Progenitor cell of endocrine pancreas (in vitro differentiated cells): ENCODE data around the gene SEH1L. TPM values are rescaled to one million over a fixed set of nuclear protein-coding genes. Genes with fewer than 3 reads are reported as not detected.

Experiments used
- DNase-seq: peaks from one replicate; pipeline ENCODE4 v3.0.0; 2021; ENCODE audit warnings: low spot score; ENCODE audit not compliant: unreplicated experiment
- H3K27ac Mint-ChIP-seq: 2 replicates; pipeline ENCODE4 v1.8.0; 2021; ENCODE audit warnings: mild to moderate bottlenecking, moderate library complexity, mixed read lengths
- H3K27me3 Mint-ChIP-seq: 2 replicates; pipeline ENCODE4 v1.8.0; 2021; ENCODE audit warnings: mixed read lengths
- H3K36me3 Mint-ChIP-seq: 2 replicates; pipeline ENCODE4 v1.8.0; 2022; ENCODE audit warnings: mixed read lengths; ENCODE audit not compliant: insufficient read depth
- H3K4me1 Mint-ChIP-seq: 2 replicates; pipeline ENCODE4 v1.8.0; 2021; ENCODE audit warnings: low read depth, mixed read lengths
- H3K4me3 Mint-ChIP-seq: 2 replicates; pipeline ENCODE4 v1.8.0; 2021; ENCODE audit warnings: low read depth, mild to moderate bottlenecking, moderate library complexity, mixed read lengths
- H3K9me3 Mint-ChIP-seq: 2 replicates; pipeline ENCODE4 v1.8.0; 2021; ENCODE audit warnings: low read depth, mixed read lengths
- CTCF ChIP-seq: fragments of 200-600 bp; sonication (generic); IDR thresholded peaks from one replicate; pipeline ENCODE4 v1.5.0; 2021; ENCODE audit warnings: antibody characterized with exemption, mild to moderate bottlenecking; ENCODE audit not compliant: unreplicated experiment
- total RNA-seq: library from RNA; stranded (reverse); gene quantifications from 2 replicates; pipeline ENCODE4 v1.2.1, GENCODE V29; 2021

Gene SEH1L
- total RNA-seq, 1 donor from 2014 or later: 43.3 TPM

DNA sequence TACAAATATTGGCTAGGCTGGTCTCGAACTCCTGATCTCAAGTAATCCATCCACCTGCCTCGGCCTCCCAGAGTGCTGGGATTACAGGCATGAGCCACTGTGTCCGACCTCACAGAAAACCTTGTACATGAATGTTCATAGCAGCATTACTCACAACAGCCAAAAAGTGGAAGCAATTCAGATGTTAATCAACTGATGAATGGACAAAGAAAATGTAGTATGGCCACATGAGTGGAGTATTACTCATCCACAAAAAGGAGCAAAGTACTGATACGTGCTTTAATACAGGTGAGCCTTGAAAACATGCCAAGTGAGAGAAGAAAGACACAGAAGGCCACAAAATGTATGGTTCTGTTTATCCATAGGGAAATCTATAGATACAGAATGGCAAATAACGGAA is 63.9 kb downstream of the SEH1L start:
- TF ChIP-seq CTCF: no peak
- H3K27me3 Mint-ChIP-seq: no peaks in the 10 kb centered on the region
- DNase-seq: no peak
- H3K36me3 Mint-ChIP-seq: peaks cover 16% of the 10 kb centered on the region
- no peaks in the 10 kb centered on the region for H3K9me3 Mint-ChIP-seq
- no peak overlapping the region for H3K4me3 Mint-ChIP-seq
- no peak overlapping the region for H3K27ac Mint-ChIP-seq
- no peaks in the 10 kb centered on the region for H3K4me1 Mint-ChIP-seq

GRCh38 chr18:13014232-13014631 is 66.4 kb downstream of the SEH1L start:
- no peaks in the 10 kb centered on the region for H3K9me3 Mint-ChIP-seq
- TF ChIP-seq CTCF: no peak
- H3K4me3 Mint-ChIP-seq: no peak overlapping the region
- H3K27ac Mint-ChIP-seq: no peak overlapping the region
- H3K27me3 Mint-ChIP-seq: no peaks in the 10 kb centered on the region
- H3K36me3 Mint-ChIP-seq: peaks cover 23% of the 10 kb centered on the region
- DNase-seq: no peak
- H3K4me1 Mint-ChIP-seq: peaks cover 6% of the 10 kb centered on the region

- H3K27me3 Mint-ChIP-seq: no peaks in the 10 kb centered on the region
- no peak for DNase-seq
- H3K9me3 Mint-ChIP-seq: no peaks in the 10 kb centered on the region
- peaks cover 6% of the 10 kb centered on the region for H3K4me1 Mint-ChIP-seq
- peaks cover 23% of the 10 kb centered on the region for H3K36me3 Mint-ChIP-seq
- H3K27ac Mint-ChIP-seq: no peak overlapping the region
- H3K4me3 Mint-ChIP-seq: no peak overlapping the region
- no peak for TF ChIP-seq CTCF
These were observed 67.0 kb downstream of the SEH1L start for GRCh38 chr18:13014818-13015217.

DNA sequence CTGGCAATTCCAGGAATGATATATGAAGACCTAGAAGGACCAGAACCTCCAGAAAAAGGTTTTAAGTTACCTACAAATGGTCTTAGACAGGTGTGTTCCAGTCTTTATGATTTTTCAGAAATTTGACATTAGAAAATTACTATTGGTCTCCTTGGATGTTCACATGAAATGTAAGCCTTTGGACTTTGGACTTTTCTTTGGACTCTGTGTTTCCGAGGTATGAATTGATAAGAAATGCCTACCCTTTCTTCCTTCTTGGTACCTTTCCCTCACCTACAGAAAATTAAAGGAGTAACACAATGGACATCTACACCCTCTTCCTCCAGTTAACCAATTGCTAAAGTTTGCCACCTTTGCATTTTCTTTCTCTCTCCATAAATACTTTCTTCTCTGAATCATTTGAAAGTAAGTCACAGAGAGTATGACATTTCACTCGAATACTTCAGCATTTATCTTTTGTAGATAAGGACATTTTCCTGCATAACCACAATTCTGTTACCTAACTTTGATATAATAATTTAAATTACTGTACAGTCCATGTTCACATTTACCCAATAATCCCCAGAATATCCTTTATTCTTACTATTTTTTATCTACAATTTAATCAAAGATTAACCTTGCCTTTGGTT is 69.5 kb downstream of the SEH1L start:
- H3K4me3 Mint-ChIP-seq: no peak overlapping the region
- DNase-seq: no peak
- TF ChIP-seq CTCF: no peak
- no peaks in the 10 kb centered on the region for H3K27me3 Mint-ChIP-seq
- H3K9me3 Mint-ChIP-seq: peaks cover 3% of the 10 kb centered on the region
- peaks cover 6% of the 10 kb centered on the region for H3K4me1 Mint-ChIP-seq
- H3K27ac Mint-ChIP-seq: no peak overlapping the region
- peaks cover 35% of the 10 kb centered on the region for H3K36me3 Mint-ChIP-seq

DNA sequence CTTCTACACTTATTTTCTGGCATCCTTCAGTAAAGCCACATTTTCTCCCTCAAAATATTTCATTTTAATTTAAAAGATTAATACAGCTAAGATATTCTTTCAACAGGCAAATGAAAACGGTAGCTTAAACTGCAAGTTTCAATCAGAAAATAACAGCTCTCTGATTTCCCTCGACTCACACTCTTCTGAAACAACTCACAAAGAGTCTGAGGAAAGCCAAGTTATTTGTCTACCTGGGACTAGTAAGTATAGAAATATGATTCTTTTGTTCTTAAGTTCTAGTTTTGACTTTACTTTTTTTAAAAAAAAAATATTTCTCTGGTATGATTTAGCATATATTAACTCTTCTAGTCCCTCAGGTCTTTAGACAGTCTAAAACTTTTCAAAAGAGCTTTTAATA is 70.6 kb downstream of the SEH1L start:
- DNase-seq: no peak
- Mint-ChIP-seq H3K27me3 (no peaks in the 10 kb centered on the region), H3K4me3 (no peak overlapping the region), H3K4me1 (peaks cover 6% of the 10 kb centered on the region), H3K36me3 (peaks cover 42% of the 10 kb centered on the region), H3K27ac (no peak overlapping the region), H3K9me3 (peaks cover 6% of the 10 kb centered on the region)
- TF ChIP-seq CTCF: no peak
